Esophagus muscularis mucosa (tissue), 4 donors: ENCODE measurements around the gene MAGEL2. TPM values are rescaled to one million over a fixed set of nuclear protein-coding genes. Genes with fewer than 3 reads are reported as not detected.
A peak's percentile ranks its signal among the peaks of the same experiment; 100 is the strongest.
"Not testable (repeated sequence)": the region's sequence is repeated elsewhere in the genome, so short reads cannot be mapped to it uniquely, and the experiment has no call there.

Experiments used
- DNase-seq: peaks from one replicate; pipeline ENCODE4 v3.0.0-alpha.2; 2017; ENCODE audit errors: extremely low spot score
- H3K27ac ChIP-seq, 4 donors: fragments of 200-600 bp; sonication (generic); replicated peaks in 1 of 4; 1 replicate in 3 of 4; 2 replicates in 1 of 4; pipeline ENCODE4 v1.5.1; 2016 to 2019; ENCODE audit warnings: mild to moderate bottlenecking in 1 of 4
- H3K27me3 ChIP-seq, 4 donors: fragments of 200-600 bp; sonication (generic); one replicate each; pipeline versions ENCODE4 v1.5.1 to v1.6.0; 2016 to 2019
- H3K36me3 ChIP-seq, 4 donors: fragments of 200-600 bp; sonication (generic); one replicate each; pipeline ENCODE4 v1.5.1; 2016 to 2019
- H3K4me1 ChIP-seq, 4 donors: fragments of 200-600 bp; sonication (generic); one replicate each; pipeline ENCODE4 v1.5.1; 2016 to 2019
- H3K4me3 ChIP-seq, 4 donors: fragments of 200-600 bp; sonication (generic); 1 replicate in 2 of 4; 2 replicates in 2 of 4; pipeline ENCODE4 v1.5.1; 2016 to 2019; ENCODE audit warnings: mild to moderate bottlenecking in 4 of 4, moderate library complexity in 1 of 4
- H3K9me3 ChIP-seq, 4 donors: fragments of 200-600 bp; sonication (generic); 1 replicate in 3 of 4; 2 replicates in 1 of 4; pipeline ENCODE4 v1.5.1; 2016 to 2019
- EP300 ChIP-seq: sonication (generic); formaldehyde crosslinking; IDR thresholded peaks from one replicate; pipeline ENCODE4 v1.6.1; 2017; ENCODE audit warnings: antibody characterized with exemption
- POLR2A ChIP-seq: fragments of 450-650 bp; IDR thresholded peaks from one replicate; pipeline ENCODE4 v1.6.1; 2017; ENCODE audit warnings: antibody characterized with exemption, moderate library complexity, mild to moderate bottlenecking, low read depth
- POLR2AphosphoS5 ChIP-seq, 2 donors: sonication (generic); formaldehyde crosslinking; IDR thresholded peaks; one replicate each; pipeline ENCODE4 v1.6.1; 2017; ENCODE audit warnings: antibody characterized with exemption in 2 of 2
- WGBS: methylation state at CpG from one replicate; pipeline ENCODE4 v1.1.5; 2018; 5-methylcytosine and 5-hydroxymethylcytosine counted together
- intact Hi-C: fragments of 100-400 bp; cut with DNase I; formaldehyde crosslinking; loops from one replicate; pipeline ENCODE4 v1.15.1; 2023
- total RNA-seq, 4 donors: library from RNA; depleted of rRNA; stranded (reverse); fragments of >200 nt; gene quantifications; one replicate each; pipeline versions ENCODE4 v1.1.0 to v1.2.1, GENCODE V29; 2016
- TF ChIP-seq, protein P1 (sequence below), 3 experiments: fragments of 200-600 bp in 2 of 3; fragments of 450-650 bp in 1 of 3; sonication (generic) in 2 of 3; IDR thresholded peaks; one replicate each; pipeline ENCODE4 v1.5.1; 2017 to 2019; ENCODE audit warnings: antibody characterized with exemption in 3 of 3, mild to moderate bottlenecking in 2 of 3, moderate library complexity in 1 of 3

Gene MAGEL2
- total RNA-seq, 4 donors from 2014 or later: 0.17 to 0.26 TPM; not detected in 2

DNA sequence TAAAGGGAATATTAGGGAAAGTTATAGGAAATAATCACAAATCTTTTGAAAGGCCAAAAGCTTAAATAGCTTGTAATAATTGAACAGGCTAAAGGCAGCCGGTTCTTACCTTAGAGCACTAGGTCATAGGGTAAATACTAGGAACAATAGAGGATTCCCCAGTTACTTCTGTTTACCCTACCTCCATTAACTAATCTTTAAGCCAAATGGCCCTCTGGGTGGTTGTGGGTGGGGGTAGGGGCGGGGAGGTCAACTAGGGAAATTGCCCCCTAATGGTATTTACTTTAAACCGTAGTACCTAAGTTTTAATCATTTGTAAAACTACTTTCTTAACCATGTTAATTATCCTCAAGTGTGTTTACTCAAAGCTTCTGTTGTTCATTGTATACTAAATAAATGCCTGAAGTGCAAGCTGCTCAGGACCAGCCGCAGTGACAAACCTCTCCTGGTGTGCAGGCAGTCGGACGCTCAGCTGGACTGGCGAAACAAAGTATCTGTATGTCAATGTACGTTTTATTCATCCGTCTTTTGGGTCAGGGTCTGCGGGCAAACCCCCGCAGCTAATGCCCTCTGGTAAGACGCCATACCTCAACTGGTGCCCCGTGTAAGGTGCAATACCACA lies 18.9 kb downstream of the MAGEL2 start:
- intact Hi-C loops: no loop called here
- no peaks in the 10 kb centered on the region for H3K9me3 ChIP-seq
- H3K4me1 ChIP-seq: no peaks in the 10 kb centered on the region
- WGBS: 49% methylated on average over 13 of the region's 13 CpGs
- H3K27ac ChIP-seq: no peak overlapping the region
- H3K27me3 ChIP-seq: peaks cover 0 to 42% (median 0%) of the 10 kb centered on the region in 4 donors
- TF ChIP-seq POLR2A: no peak
- H3K36me3 ChIP-seq: no peaks in the 10 kb centered on the region
- H3K4me3 ChIP-seq: no peak overlapping the region
- DNase-seq: no peak

DNA sequence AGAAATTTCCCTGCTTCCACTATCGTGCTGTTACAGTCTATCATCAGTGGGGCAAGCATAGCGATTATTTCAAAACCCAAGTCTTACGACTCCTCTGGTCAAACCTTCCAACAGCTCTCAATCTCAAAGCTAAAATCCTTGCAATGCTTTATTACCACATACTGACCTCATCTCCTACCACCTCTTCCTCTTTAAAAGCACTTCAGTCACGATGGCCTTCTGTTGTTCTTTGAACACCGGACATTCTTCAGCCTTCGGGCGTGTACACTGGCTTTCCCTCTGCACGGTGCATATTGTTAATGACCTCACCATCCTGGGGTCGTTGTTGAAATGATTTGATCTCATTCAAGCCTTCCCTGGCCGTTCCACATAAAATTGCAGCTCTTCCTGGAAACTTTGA lies 31.1 kb downstream of the MAGEL2 start:
- intact Hi-C loops: no loop called here
- TF ChIP-seq POLR2A (no peak), EP300 (no peak), POLR2AphosphoS5 (IDR thresholded peaks at IDR 0.05) (no peak)
- TF ChIP-seq, protein P1, sequence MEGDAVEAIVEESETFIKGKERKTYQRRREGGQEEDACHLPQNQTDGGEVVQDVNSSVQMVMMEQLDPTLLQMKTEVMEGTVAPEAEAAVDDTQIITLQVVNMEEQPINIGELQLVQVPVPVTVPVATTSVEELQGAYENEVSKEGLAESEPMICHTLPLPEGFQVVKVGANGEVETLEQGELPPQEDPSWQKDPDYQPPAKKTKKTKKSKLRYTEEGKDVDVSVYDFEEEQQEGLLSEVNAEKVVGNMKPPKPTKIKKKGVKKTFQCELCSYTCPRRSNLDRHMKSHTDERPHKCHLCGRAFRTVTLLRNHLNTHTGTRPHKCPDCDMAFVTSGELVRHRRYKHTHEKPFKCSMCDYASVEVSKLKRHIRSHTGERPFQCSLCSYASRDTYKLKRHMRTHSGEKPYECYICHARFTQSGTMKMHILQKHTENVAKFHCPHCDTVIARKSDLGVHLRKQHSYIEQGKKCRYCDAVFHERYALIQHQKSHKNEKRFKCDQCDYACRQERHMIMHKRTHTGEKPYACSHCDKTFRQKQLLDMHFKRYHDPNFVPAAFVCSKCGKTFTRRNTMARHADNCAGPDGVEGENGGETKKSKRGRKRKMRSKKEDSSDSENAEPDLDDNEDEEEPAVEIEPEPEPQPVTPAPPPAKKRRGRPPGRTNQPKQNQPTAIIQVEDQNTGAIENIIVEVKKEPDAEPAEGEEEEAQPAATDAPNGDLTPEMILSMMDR (IDR thresholded peaks at IDR 0.05): no peak
- 57% methylated on average over 10 of the region's 10 CpGs for WGBS

DNA sequence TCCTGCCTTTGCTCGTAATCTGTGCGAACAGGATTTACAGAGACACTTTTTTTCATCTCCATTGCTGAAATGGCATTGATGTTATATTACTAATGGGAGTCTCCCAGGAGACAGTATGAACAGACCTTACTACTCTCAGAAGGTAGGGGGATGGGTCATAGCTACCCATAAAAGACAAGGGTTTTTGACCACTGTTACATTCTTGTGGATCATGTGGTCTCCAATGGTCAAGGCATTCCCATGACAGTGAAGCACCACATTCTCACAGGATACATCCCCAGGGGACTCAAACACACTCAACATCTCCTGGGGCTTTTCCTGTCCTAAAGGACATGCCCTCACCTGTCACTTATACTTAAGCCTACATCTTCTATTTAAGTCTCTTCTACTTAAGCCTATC lies 41.4 kb downstream of the MAGEL2 start:
- no peak overlapping the region for H3K27ac ChIP-seq
- DNase-seq: no peak
- no peak overlapping the region for H3K4me3 ChIP-seq
- 74% methylated on average over 2 of the region's 2 CpGs for WGBS
- peaks cover 0 to 2% (median 0%) of the 10 kb centered on the region in 4 donors for H3K27me3 ChIP-seq
- no peaks in the 10 kb centered on the region for H3K9me3 ChIP-seq
- intact Hi-C loops: loop anchor here (10.0 kb wide), 1 partner anchor 269 kb away; no protein-coding TSS in a partner anchor
- H3K4me1 ChIP-seq: no peaks in the 10 kb centered on the region
- no peaks in the 10 kb centered on the region for H3K36me3 ChIP-seq
- TF ChIP-seq POLR2A (no peak), EP300 (no peak), POLR2AphosphoS5 (IDR thresholded peaks at IDR 0.05) (no peak)
- TF ChIP-seq, protein P1 (IDR thresholded peaks at IDR 0.05): no peak

More for the DNA sequence above, 31.1 kb downstream of the MAGEL2 start:
- H3K36me3 ChIP-seq: no peaks in the 10 kb centered on the region
- no peaks in the 10 kb centered on the region for H3K4me1 ChIP-seq
- no peaks in the 10 kb centered on the region for H3K27me3 ChIP-seq
- DNase-seq: peak; percentile 26
- no peak overlapping the region for H3K27ac ChIP-seq
- H3K9me3 ChIP-seq: peaks cover 0 to 12% (median 3%) of the 10 kb centered on the region in 4 donors
- no peak overlapping the region for H3K4me3 ChIP-seq

DNA sequence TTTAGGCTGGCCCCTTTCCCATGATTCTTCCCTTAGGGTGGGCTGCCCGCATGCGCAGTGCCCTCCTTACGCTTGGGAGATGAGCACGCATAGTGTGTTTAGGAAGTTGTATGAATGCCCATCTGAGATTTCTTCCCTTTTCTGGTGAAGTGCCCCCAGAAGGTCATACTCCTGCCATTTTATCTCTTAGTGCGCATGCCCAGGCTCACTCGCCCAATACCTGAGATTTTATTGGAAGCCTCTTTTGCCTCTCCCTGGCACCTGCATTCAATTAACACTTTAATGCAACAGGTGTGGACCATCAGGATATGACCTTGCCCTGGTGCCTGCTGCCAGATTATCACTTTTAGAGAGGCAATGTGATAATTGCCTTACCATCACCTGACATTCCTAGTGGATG lies 45.5 kb downstream of the MAGEL2 start:
- no peak for TF ChIP-seq POLR2AphosphoS5 (IDR thresholded peaks at IDR 0.05)
- no peak for TF ChIP-seq POLR2A
- TF ChIP-seq, protein P1 (IDR thresholded peaks at IDR 0.05): no peak
- no peak for TF ChIP-seq EP300
- Histone ChIP-seq H3K9me3 (no peaks in the 10 kb centered on the region), H3K4me3 (no peak overlapping the region), H3K27me3 (no peaks in the 10 kb centered on the region), H3K36me3 (no peaks in the 10 kb centered on the region), H3K27ac (no peak overlapping the region), H3K4me1 (no peaks in the 10 kb centered on the region)
- no peak for DNase-seq
- intact Hi-C loops: loop anchor here (10.0 kb wide), 1 partner anchor 273 kb away; no protein-coding TSS in a partner anchor
- 92% methylated on average over 6 of the region's 6 CpGs for WGBS

DNA sequence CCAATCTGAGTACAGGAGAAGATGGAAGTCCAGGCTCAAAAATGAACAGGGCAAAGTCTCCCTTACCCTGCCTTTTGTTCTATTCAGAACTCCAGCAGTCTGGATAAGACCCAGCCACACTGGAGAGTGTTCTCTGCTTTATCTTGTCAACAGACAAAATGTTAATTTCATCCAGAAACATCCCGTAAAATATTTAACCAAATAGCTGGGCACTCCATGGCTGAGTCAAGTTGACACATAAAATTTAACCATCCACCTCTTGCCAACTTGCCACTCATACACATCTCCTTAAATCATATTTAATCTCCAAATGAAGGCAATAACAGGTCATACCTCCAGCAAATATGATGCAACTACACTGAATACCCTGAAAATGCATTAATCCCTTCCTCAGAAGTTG lies 48.6 kb downstream of the MAGEL2 start:
- intact Hi-C loops: no loop called here
- TF ChIP-seq POLR2A: no peak
- TF ChIP-seq, protein P1 (IDR thresholded peaks at IDR 0.05): no peak
- TF ChIP-seq POLR2AphosphoS5 (IDR thresholded peaks at IDR 0.05): no peak
- TF ChIP-seq EP300: no peak
- 80% methylated on average over 1 of the region's 1 CpG for WGBS
- Histone ChIP-seq H3K36me3 (no peaks in the 10 kb centered on the region), H3K4me1 (no peaks in the 10 kb centered on the region), H3K9me3 (no peaks in the 10 kb centered on the region), H3K27me3 (peaks cover 0 to 3% (median 0%) of the 10 kb centered on the region in 4 donors), H3K4me3 (no peak overlapping the region), H3K27ac (no peak overlapping the region)
- peak; percentile 37 for DNase-seq

DNA sequence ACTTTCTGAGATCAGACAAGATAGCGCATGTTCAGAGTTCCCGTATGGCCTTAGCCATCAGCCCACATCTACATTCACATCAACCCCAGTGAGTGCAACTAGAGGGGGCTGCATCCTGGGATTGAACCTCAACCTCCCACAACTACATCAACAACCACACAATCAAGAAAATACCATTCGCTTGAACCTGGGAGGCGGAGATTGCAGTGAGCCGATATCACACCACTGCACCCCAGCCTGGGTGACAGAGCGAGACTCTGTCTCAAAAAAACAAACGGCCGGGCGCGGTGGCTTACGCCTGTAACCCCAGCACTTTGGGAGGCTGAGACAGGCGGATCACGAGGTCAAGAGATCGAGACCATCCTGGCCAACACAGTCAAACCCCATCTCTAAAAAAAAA lies 50.4 kb downstream of the MAGEL2 start:
- WGBS: 83% methylated on average over 14 of the region's 14 CpGs
- intact Hi-C loops, H3K27ac ChIP-seq, H3K36me3 ChIP-seq, H3K4me3 ChIP-seq, H3K27me3 ChIP-seq, H3K9me3 ChIP-seq, H3K4me1 ChIP-seq: not testable (repeated sequence)
- DNase-seq: peak; percentile 72
